Bronchial epithelial cell (primary cell): ENCODE results near the gene MAMDC4. TPM values are rescaled to one million over a fixed set of nuclear protein-coding genes. Genes with fewer than 3 reads are reported as not detected.

Experiments
- DNase-seq: peaks from one replicate; pipeline ENCODE4 v3.0.0-alpha.2; 2010; ENCODE audit warnings: low read depth
- FAIRE-seq: peaks from 2 replicates; lab custom pipeline; 2011; peaks lifted over from hg19 to GRCh38; lab: Jason Lieb, UNC
- H3K27me3 ChIP-seq: 2 replicates; pipeline ENCODE4 v1.5.1; 2011; ENCODE audit warnings: low read length; ENCODE audit not compliant: control insufficient read depth, insufficient read depth
- H3K36me3 ChIP-seq: 2 replicates; pipeline ENCODE4 v1.5.1; 2011; ENCODE audit warnings: low read length; ENCODE audit not compliant: control insufficient read depth, insufficient read depth
- H3K4me3 ChIP-seq: 2 replicates; pipeline ENCODE4 v1.5.1; 2011; ENCODE audit warnings: mild to moderate bottlenecking, low read depth, low read length, control low read depth
- total RNA-seq: library from RNA; depleted of rRNA; stranded (reverse); fragments of >200 nt; gene quantifications from 2 replicates; pipeline ENCODE4 v1.2.1, GENCODE V29; 2014
- TF ChIP-seq, protein P1 (sequence below): IDR thresholded peaks from 2 replicates; pipeline ENCODE4 v1.5.1; 2011; ENCODE audit warnings: mild to moderate bottlenecking, moderate library complexity, low read length, control low read depth, inconsistent platforms; ENCODE audit not compliant: insufficient read depth, severe bottlenecking

MAMDC4 gene
- total RNA-seq, 1 donor from 2014 or later, result 1.1 TPM

DNA sequence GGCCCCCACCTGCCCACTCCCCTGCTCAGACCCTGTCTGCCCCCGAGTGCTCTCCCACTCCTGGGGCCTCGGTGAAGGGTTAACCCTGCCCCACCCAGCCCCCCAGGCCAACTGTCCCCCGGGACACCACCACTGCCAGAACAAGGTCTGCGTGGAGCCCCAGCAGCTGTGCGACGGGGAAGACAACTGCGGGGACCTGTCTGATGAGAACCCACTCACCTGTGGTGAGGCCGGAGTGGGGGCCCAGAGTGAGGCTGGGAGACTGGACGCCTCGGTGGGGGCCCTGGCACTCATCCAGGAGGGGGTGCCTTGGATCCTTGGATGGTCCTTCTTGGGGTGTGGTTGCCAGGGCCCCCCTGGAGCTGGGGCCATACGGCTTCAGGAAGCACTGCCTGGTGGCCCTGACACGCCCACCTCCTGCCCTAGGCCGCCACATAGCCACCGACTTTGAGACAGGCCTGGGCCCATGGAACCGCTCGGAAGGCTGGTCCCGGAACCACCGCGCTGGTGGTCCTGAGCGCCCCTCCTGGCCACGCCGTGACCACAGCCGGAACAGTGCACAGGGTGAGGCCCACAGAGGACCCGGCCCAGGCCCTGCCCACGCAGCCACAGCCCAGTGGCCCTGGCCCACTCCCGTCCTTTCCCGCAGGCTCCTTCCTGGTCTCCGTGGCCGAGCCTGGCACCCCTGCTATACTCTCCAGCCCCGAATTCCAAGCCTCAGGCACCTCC lies 2.1 kb downstream of the MAMDC4 start:
- Histone ChIP-seq H3K36me3 (peaks cover 10% of the 10 kb centered on the region), H3K27me3 (no peaks in the 10 kb centered on the region), H3K4me3 (no peak overlapping the region)
- DNase-seq, result no peak
- no peak for FAIRE-seq
- TF ChIP-seq, protein P1, sequence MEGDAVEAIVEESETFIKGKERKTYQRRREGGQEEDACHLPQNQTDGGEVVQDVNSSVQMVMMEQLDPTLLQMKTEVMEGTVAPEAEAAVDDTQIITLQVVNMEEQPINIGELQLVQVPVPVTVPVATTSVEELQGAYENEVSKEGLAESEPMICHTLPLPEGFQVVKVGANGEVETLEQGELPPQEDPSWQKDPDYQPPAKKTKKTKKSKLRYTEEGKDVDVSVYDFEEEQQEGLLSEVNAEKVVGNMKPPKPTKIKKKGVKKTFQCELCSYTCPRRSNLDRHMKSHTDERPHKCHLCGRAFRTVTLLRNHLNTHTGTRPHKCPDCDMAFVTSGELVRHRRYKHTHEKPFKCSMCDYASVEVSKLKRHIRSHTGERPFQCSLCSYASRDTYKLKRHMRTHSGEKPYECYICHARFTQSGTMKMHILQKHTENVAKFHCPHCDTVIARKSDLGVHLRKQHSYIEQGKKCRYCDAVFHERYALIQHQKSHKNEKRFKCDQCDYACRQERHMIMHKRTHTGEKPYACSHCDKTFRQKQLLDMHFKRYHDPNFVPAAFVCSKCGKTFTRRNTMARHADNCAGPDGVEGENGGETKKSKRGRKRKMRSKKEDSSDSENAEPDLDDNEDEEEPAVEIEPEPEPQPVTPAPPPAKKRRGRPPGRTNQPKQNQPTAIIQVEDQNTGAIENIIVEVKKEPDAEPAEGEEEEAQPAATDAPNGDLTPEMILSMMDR, result no peak

DNA sequence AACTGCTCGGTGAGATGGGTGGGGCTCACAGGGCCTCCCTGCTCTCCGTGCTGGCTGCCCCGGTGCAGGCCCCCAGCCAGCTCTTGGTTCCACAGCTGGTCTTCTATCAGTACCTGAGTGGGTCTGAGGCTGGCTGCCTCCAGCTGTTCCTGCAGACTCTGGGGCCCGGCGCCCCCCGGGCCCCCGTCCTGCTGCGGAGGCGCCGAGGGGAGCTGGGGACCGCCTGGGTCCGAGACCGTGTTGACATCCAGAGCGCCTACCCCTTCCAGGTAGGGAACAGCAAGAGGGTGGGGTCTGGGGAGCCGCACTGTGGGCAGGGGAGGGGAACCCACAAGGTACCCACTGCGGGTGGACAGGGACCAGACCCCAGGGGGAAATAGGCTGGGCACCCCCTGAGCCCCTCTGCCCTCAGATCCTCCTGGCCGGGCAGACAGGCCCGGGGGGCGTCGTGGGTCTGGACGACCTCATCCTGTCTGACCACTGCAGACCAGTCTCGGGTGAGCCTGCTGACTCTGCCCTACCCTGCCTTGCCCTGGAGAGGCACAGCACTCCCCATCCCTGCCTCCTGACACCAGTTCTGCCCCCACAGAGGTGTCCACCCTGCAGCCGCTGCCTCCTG lies 2.8 kb downstream of the MAMDC4 start:
- H3K36me3 ChIP-seq, result peaks cover 10% of the 10 kb centered on the region
- TF ChIP-seq, protein P1, result no peak
- H3K4me3 ChIP-seq, result no peak overlapping the region
- DNase-seq, result no peak
- H3K27me3 ChIP-seq, result no peaks in the 10 kb centered on the region
- FAIRE-seq, result no peak

DNA sequence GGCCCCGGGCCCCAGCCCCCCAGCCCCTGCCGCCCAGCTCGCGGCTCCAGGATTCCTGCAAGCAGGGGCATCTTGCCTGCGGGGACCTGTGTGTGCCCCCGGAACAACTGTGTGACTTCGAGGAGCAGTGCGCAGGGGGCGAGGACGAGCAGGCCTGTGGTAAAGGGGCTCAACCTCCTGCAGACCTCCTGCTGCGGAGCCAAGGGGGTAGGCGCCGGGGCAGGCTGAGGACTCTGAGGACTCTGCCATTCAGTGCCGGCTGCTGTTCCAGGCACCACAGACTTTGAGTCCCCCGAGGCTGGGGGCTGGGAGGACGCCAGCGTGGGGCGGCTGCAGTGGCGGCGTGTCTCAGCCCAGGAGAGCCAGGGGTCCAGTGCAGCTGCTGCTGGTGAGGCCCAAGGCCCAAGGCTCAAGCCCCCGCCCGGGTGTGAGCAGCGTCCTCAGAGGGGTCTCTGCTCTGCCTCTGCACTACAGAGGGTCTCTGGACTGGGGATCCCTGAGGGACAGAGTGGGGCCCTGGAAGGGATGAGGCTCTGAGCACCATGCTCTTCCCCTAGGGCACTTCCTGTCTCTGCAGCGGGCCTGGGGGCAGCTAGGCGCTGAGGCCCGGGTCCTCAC lies 3.4 kb downstream of the MAMDC4 start:
- Histone ChIP-seq H3K27me3 (no peaks in the 10 kb centered on the region), H3K36me3 (peaks cover 5% of the 10 kb centered on the region), H3K4me3 (no peak overlapping the region)
- DNase-seq, result no peak
- no peak for FAIRE-seq
- TF ChIP-seq, protein P1, result no peak

DNA sequence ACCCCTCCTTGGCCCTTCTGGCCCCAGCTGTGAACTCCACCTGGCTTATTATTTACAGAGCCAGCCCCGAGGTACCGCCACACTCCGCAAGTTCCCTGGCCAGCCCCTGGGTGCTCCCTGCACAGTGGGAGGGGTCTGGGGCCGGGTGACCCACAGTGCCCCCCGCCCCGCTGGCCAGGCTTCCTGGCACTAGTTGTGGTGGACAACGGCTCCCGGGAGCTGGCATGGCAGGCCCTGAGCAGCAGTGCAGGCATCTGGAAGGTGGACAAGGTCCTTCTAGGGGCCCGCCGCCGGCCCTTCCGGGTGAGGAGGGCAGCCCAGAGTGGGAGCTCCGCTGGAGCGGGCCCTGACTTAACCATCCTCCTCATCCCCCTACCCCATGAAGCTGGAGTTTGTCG lies 3.9 kb downstream of the MAMDC4 start:
- no peak overlapping the region for H3K4me3 ChIP-seq
- no peak for FAIRE-seq
- H3K27me3 ChIP-seq, result no peaks in the 10 kb centered on the region
- no peak for DNase-seq
- peaks cover 2% of the 10 kb centered on the region for H3K36me3 ChIP-seq
- TF ChIP-seq, protein P1, result no peak

DNA sequence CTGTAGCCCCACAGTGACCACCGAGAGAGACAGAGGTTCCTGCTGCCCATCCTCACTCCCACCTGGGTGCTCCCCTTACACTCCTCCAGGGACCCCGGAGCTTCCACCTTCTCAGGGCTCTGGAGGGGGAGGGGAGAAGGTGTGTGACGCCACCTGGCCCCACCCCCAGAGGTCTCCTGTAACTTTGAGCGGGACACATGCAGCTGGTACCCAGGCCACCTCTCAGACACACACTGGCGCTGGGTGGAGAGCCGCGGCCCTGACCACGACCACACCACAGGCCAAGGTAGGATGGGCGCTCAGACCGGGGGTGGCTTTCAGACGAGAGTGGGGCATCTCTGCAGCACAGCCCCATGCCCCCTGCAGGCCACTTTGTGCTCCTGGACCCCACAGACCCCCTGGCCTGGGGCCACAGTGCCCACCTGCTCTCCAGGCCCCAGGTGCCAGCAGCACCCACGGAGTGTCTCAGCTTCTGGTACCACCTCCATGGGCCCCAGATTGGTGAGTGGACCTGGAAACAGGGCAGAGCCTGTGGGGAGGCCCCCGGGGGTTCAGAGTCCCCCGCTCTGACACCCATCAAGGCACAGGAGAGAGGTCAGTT lies 4.5 kb downstream of the MAMDC4 start:
- DNase-seq, result no peak
- FAIRE-seq, result no peak

More for the DNA sequence above, 4.5 kb downstream of the MAMDC4 start:
- TF ChIP-seq, protein P1, result peak; percentile 13
- Histone ChIP-seq H3K27me3 (no peaks in the 10 kb centered on the region), H3K4me3 (no peak overlapping the region), H3K36me3 (peaks cover 4% of the 10 kb centered on the region)
